Suprapubic skin (tissue), 4 donors: Measurements from ENCODE around the gene OR7A5. TPM values are rescaled to one million over a fixed set of nuclear protein-coding genes. Genes with fewer than 3 reads are reported as not detected.

ENCODE experiments used
- DNase-seq, 2 donors: peaks; one replicate each; pipeline ENCODE4 v3.0.0-alpha.2; 2019; ENCODE audit warnings: low spot score in 2 of 2
- H3K27ac ChIP-seq: fragments of 200-600 bp; sonication (generic); one replicate; pipeline ENCODE4 v1.5.1; 2019
- H3K27me3 ChIP-seq: fragments of 200-600 bp; sonication (generic); one replicate; pipeline ENCODE4 v1.5.1; 2019
- H3K36me3 ChIP-seq: fragments of 200-600 bp; sonication (generic); one replicate; pipeline ENCODE4 v1.5.1; 2019
- H3K4me1 ChIP-seq: fragments of 200-600 bp; sonication (generic); one replicate; pipeline ENCODE4 v1.5.1; 2019
- H3K4me3 ChIP-seq: fragments of 200-600 bp; sonication (generic); one replicate; pipeline ENCODE4 v1.5.1; 2019; ENCODE audit warnings: mild to moderate bottlenecking
- H3K9me3 ChIP-seq: fragments of 200-600 bp; sonication (generic); one replicate; pipeline ENCODE4 v1.5.1; 2019
- EP300 ChIP-seq: sonication (generic); formaldehyde crosslinking; IDR thresholded peaks from one replicate; pipeline ENCODE4 v1.6.1; 2017; ENCODE audit warnings: antibody characterized with exemption
- POLR2A ChIP-seq, 2 donors: fragments of 450-650 bp; IDR thresholded peaks; one replicate each; pipeline ENCODE4 v1.6.1; 2017; ENCODE audit warnings: antibody characterized with exemption in 2 of 2, mild to moderate bottlenecking in 2 of 2, moderate library complexity in 2 of 2
- POLR2AphosphoS5 ChIP-seq, 3 donors: sonication (generic); formaldehyde crosslinking; IDR thresholded peaks; one replicate each; pipeline ENCODE4 v1.6.1; 2017; ENCODE audit warnings: antibody characterized with exemption in 3 of 3
- WGBS: methylation state at CpG from one replicate; pipeline ENCODE4 v1.1.5; 2018; 5-methylcytosine and 5-hydroxymethylcytosine counted together
- total RNA-seq, 4 donors: library from RNA; depleted of rRNA; stranded (reverse); fragments of >200 nt; gene quantifications; one replicate each; pipeline ENCODE4 v1.1.0, GENCODE V29; 2016
- TF ChIP-seq, protein P1 (sequence below), 2 donors: fragments of 200-600 bp in 1 of 2; fragments of 450-650 bp in 1 of 2; sonication (generic) in 1 of 2; IDR thresholded peaks; one replicate each; pipeline ENCODE4 v1.5.1; 2016 to 2019; ENCODE audit warnings: antibody characterized with exemption in 2 of 2, mild to moderate bottlenecking in 1 of 2, moderate library complexity in 1 of 2

The OR7A5 gene
- total RNA-seq, 4 donors from 2014 or later: 0.91 to 3.7 (median 2.7) TPM

GRCh38 chr19:14821937-14822336 is 13.0 kb downstream of the OR7A5 start:
- H3K4me1 ChIP-seq: no peaks in the 10 kb centered on the region
- no peak overlapping the region for H3K4me3 ChIP-seq
- TF ChIP-seq EP300 (no peak), POLR2A (IDR thresholded peaks at IDR 0.05) (no peak), POLR2AphosphoS5 (IDR thresholded peaks at IDR 0.05) (no peak)
- TF ChIP-seq, protein P1, sequence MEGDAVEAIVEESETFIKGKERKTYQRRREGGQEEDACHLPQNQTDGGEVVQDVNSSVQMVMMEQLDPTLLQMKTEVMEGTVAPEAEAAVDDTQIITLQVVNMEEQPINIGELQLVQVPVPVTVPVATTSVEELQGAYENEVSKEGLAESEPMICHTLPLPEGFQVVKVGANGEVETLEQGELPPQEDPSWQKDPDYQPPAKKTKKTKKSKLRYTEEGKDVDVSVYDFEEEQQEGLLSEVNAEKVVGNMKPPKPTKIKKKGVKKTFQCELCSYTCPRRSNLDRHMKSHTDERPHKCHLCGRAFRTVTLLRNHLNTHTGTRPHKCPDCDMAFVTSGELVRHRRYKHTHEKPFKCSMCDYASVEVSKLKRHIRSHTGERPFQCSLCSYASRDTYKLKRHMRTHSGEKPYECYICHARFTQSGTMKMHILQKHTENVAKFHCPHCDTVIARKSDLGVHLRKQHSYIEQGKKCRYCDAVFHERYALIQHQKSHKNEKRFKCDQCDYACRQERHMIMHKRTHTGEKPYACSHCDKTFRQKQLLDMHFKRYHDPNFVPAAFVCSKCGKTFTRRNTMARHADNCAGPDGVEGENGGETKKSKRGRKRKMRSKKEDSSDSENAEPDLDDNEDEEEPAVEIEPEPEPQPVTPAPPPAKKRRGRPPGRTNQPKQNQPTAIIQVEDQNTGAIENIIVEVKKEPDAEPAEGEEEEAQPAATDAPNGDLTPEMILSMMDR (IDR thresholded peaks at IDR 0.05): no peak
- no peaks in the 10 kb centered on the region for H3K36me3 ChIP-seq
- H3K27me3 ChIP-seq: no peaks in the 10 kb centered on the region
- 53% methylated on average over 6 of the region's 6 CpGs for WGBS
- H3K27ac ChIP-seq: no peak overlapping the region
- H3K9me3 ChIP-seq: no peaks in the 10 kb centered on the region
- no peak for DNase-seq

- H3K9me3 ChIP-seq: no peaks in the 10 kb centered on the region
- no peak for TF ChIP-seq POLR2A (IDR thresholded peaks at IDR 0.05)
- TF ChIP-seq, protein P1 (IDR thresholded peaks at IDR 0.05): no peak
- TF ChIP-seq POLR2AphosphoS5 (IDR thresholded peaks at IDR 0.05): no peak
- TF ChIP-seq EP300: no peak
- no peak for DNase-seq
- H3K27me3 ChIP-seq: no peaks in the 10 kb centered on the region
- H3K27ac ChIP-seq: no peak overlapping the region
- H3K4me3 ChIP-seq: no peak overlapping the region
- no peaks in the 10 kb centered on the region for H3K36me3 ChIP-seq
- 78% methylated on average over 8 of the region's 8 CpGs for WGBS
- no peaks in the 10 kb centered on the region for H3K4me1 ChIP-seq
Observed at GRCh38 chr19:14818588-14818987, 16.4 kb downstream of the OR7A5 start.

- Histone ChIP-seq H3K4me1 (no peaks in the 10 kb centered on the region), H3K27ac (no peak overlapping the region), H3K36me3 (no peaks in the 10 kb centered on the region), H3K9me3 (no peaks in the 10 kb centered on the region), H3K4me3 (no peak overlapping the region), H3K27me3 (no peaks in the 10 kb centered on the region)
- WGBS: 75% methylated on average over 3 of the region's 3 CpGs
- DNase-seq: no peak
- TF ChIP-seq, protein P1 (IDR thresholded peaks at IDR 0.05): no peak
- TF ChIP-seq EP300 (no peak), POLR2AphosphoS5 (IDR thresholded peaks at IDR 0.05) (no peak), POLR2A (IDR thresholded peaks at IDR 0.05) (no peak)
Observed at GRCh38 chr19:14817052-14817451, 17.9 kb downstream of the OR7A5 start.

- WGBS: 81% methylated on average over 2 of the region's 2 CpGs
- Histone ChIP-seq H3K4me3 (no peak overlapping the region), H3K27ac (no peak overlapping the region), H3K9me3 (no peaks in the 10 kb centered on the region), H3K4me1 (no peaks in the 10 kb centered on the region), H3K27me3 (no peaks in the 10 kb centered on the region), H3K36me3 (no peaks in the 10 kb centered on the region)
- no peak for DNase-seq
- TF ChIP-seq POLR2A (IDR thresholded peaks at IDR 0.05): no peak
- TF ChIP-seq, protein P1 (IDR thresholded peaks at IDR 0.05): no peak
- no peak for TF ChIP-seq EP300
- no peak for TF ChIP-seq POLR2AphosphoS5 (IDR thresholded peaks at IDR 0.05)
Observed at GRCh38 chr19:14814982-14815652, 19.9 kb downstream of the OR7A5 start.

DNA sequence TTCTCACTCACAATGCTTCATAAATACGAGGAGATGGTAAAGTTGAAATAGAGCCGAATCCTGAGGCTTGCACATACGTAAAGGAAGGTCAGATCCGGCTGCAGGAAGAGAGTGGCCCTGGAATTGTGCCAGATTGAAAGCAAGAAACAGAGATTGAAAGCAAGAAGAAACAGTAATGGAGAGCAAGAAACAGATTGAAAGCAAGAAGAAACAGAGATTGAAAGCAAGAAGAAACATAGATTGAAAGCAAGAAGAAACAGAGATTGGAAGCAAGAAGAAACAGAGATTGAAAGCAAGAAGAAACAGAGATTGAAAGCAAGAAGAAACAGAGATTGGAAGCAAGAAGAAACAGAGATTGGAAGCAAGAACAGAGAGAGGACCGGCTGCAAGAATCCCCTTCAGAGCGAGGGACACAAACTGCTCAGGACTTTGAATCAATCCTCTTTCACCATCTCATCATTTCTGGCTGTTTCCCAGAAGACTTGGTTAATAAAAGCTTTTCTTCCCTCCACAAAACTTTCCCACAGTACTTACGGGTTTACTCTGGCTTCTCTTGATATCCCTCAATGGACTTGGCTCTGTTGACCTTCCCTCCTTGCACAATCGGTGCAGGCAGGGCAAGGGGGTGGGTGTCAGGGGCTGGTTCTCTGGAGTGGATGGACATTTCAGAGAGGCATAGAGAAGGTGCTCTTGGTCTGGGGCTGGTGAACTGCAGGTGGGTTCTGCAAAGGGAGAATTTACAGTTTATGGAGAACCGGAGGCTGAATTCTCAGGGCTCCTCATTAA is 25.5 kb downstream of the OR7A5 start:
- H3K27me3 ChIP-seq: no peaks in the 10 kb centered on the region
- H3K27ac ChIP-seq: no peak overlapping the region
- no peaks in the 10 kb centered on the region for H3K9me3 ChIP-seq
- no peaks in the 10 kb centered on the region for H3K36me3 ChIP-seq
- TF ChIP-seq POLR2A (IDR thresholded peaks at IDR 0.05): no peak
- no peak for TF ChIP-seq POLR2AphosphoS5 (IDR thresholded peaks at IDR 0.05)
- TF ChIP-seq EP300: no peak
- TF ChIP-seq, protein P1 (IDR thresholded peaks at IDR 0.05): no peak
- WGBS: 49% methylated on average over 9 of the region's 9 CpGs
- H3K4me1 ChIP-seq: no peaks in the 10 kb centered on the region
- DNase-seq: no peak
- H3K4me3 ChIP-seq: no peak overlapping the region
